ENCODE results near the gene DYSF.

GRCh38 chr2:71457923-71458322 lies 4.6 kb downstream of the DYSF start:
- TF ChIP-seq, protein P1, sequence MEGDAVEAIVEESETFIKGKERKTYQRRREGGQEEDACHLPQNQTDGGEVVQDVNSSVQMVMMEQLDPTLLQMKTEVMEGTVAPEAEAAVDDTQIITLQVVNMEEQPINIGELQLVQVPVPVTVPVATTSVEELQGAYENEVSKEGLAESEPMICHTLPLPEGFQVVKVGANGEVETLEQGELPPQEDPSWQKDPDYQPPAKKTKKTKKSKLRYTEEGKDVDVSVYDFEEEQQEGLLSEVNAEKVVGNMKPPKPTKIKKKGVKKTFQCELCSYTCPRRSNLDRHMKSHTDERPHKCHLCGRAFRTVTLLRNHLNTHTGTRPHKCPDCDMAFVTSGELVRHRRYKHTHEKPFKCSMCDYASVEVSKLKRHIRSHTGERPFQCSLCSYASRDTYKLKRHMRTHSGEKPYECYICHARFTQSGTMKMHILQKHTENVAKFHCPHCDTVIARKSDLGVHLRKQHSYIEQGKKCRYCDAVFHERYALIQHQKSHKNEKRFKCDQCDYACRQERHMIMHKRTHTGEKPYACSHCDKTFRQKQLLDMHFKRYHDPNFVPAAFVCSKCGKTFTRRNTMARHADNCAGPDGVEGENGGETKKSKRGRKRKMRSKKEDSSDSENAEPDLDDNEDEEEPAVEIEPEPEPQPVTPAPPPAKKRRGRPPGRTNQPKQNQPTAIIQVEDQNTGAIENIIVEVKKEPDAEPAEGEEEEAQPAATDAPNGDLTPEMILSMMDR (IDR thresholded peaks at IDR 0.05), result no peak
- no peak for TF ChIP-seq POLR2A (IDR thresholded peaks at IDR 0.05)

Data from Peyer's patch (tissue), 4 donors.